ENCODE measurements around the gene PALLD. TPM values are rescaled to one million over a fixed set of nuclear protein-coding genes. Genes with fewer than 3 reads are reported as not detected.

Gene PALLD
- total RNA-seq, 2 donors from 2014 or later = 649 to 791 TPM

DNA sequence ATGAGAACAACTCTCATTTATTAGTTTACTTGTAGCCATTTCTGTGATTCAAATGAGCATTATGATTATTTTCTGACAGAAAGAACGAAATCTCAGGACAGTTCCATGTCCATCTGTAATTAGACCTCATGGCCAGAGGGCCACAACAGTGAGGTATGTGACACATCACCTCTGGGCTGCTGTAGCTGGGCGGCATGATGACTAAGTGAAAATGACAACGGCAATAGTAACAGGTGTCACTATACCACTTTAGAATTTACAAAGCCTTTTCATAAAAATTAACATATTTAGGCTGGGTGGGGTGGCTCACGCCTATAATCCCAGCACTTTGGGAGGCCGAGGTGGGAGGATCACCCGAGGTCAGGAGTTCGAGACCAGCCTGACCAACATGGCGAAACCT, 260.6 kb downstream of the PALLD start:
- DNase-seq (ENCODE audit: low spot score) = no peak
- intact Hi-C loops (cut with DNase I) = no loop called here

DNA sequence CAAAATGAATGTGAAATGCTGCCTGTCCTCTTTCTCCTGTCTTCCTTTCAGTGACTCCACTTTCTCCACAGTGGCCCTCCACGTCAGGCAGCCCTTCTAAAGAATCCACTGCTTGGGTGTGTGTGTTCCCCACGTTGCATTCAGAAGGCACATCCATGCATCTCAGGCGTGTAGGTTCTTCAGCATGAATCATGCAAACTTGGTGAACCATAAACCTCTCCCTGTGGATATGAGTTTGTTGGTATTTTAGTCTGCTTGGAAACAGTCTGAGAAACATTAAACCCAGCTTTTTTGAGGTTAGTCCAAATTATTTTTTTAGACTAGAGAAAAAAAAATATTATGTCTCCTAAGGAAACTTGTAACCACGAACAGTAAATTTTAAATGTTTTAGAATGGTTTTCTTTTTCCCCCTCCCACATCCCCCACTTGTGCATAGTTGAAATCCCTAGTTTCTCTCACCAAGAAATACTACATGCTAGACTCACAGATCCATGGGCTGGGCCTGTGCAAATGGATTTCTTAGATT, 261.6 kb downstream of the PALLD start:
- DNase-seq (ENCODE audit: low spot score) = no peak
- intact Hi-C loops (cut with DNase I) = loop anchor here in 1 of 2 donors (1.0 kb wide), 1 partner anchor 49 kb away; no protein-coding TSS in a partner anchor

DNA sequence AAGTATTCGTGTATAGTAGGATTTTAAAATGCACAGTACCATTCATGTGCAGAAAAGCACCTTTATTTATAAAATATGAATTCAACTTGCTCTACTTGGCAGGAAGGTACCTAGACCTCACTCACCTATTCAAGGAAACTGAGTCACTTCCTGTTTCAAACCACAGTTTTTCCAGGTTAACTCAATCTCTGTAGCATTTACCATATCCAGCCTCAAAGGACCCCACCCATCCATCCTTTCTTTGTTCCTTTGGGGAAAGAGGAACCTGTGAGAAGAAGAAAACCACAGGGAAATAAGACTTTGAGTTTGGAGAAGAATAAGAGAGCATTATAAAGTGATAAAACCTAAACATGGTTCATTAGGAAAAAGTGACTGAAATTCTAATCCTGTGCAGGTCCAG, 262.5 kb downstream of the PALLD start:
- DNase-seq (ENCODE audit: low spot score) = no peak
- intact Hi-C loops (cut with DNase I) = no loop called here

DNA sequence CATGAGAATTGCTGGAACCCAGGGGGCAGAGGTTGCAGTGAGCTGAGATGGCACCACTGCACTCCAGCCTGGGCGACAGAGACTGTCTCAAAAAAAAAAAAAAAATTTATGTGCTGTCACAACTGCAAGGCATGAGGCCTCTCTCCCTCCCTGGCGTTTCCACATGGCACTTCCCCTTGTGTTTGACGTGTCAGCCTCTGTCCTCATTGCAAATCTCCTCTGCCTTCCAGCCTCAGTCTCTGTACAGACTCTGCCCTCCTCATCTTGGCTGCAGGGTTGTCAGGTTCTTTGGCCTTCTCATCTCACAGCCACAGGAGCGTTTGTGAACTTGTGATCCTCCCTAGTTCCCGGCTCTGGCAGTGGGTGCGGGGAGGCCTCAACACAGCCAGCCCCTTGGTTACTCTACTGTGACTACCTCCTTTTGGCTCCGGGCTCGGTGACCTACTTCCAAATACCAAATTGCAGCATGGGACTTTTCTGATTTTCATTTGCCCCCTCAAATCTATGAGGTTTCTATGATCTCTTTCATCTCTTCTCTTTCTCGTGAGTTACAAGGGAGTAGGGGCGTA, 263.2 kb downstream of the PALLD start:
- no peak for DNase-seq (ENCODE audit: low spot score)
- intact Hi-C loops (cut with DNase I) = loop anchor here in 1 of 2 donors (10.0 kb wide), 2 partner anchors 45 to 55 kb away; no protein-coding TSS in a partner anchor

DNA sequence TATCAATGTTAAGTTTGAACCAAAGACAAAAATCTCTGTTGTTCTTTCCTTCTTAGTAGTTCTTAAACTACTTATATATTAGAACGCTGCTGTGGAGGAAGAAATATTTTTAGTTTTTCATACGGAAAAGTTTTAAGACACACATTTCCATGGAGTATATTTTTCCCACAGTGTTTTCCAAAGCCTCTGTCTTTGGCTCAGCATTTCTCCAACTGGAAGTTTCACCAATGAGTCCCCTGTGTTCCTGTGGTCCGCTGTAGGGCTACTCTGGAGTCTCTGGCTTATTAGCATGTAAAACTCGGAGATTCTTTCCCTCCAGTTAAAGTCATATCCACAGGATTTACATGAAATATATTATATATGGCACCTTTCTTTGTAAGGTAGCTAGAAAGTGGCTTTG, 264.2 kb downstream of the PALLD start:
- no peak for DNase-seq (ENCODE audit: low spot score)
- intact Hi-C loops (cut with DNase I) = loop anchor here in 1 of 2 donors (10.0 kb wide), 2 partner anchors 46 to 54 kb away; no protein-coding TSS in a partner anchor

DNA sequence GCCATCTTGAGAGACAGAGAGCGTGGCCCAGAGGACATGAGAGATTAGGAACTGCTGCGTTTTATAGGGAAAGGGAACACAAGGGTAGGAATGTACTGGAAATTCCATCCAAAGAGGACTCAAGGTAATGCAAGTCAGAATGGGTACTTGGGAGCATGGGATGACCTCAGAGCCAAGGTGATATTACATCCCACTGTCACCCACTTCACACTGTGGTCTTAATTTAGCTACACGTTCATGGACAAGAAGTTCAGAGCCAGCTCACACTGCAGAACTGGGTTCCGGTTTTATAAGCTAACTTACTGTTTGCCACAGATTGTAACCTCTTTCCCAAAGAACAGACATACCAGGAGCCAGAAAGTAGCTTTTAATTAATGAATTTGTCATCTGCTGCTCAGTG, 268.5 kb downstream of the PALLD start:
- intact Hi-C loops (cut with DNase I) = loop anchor here in 1 of 2 donors (10.0 kb wide), 2 partner anchors 49 to 51 kb away; no protein-coding TSS in a partner anchor
- DNase-seq (ENCODE audit: low spot score) = no peak

DNA sequence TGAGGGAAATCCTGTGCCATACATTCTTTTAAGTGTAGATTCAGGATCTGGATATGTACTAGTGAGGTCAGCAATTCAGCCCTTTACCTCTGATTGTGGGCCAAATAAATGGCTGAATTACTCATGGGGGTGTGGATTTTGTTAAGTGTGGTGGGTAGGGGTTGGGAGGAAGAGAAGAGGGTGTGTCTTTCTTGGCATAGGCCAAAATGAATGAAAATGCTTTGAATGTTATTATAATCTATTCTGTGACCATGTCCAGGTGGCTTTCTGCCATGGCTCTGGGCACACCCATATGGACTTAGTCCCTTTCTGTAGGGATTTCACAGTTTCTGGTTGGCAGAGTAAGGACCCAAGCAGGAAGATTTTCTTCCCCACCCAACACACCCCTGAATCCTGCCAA, 268.9 kb downstream of the PALLD start:
- intact Hi-C loops (cut with DNase I) = loop anchor here in 1 of 2 donors (10.0 kb wide), 2 partner anchors 49 to 51 kb away; no protein-coding TSS in a partner anchor
- DNase-seq (ENCODE audit: low spot score) = no peak

DNA sequence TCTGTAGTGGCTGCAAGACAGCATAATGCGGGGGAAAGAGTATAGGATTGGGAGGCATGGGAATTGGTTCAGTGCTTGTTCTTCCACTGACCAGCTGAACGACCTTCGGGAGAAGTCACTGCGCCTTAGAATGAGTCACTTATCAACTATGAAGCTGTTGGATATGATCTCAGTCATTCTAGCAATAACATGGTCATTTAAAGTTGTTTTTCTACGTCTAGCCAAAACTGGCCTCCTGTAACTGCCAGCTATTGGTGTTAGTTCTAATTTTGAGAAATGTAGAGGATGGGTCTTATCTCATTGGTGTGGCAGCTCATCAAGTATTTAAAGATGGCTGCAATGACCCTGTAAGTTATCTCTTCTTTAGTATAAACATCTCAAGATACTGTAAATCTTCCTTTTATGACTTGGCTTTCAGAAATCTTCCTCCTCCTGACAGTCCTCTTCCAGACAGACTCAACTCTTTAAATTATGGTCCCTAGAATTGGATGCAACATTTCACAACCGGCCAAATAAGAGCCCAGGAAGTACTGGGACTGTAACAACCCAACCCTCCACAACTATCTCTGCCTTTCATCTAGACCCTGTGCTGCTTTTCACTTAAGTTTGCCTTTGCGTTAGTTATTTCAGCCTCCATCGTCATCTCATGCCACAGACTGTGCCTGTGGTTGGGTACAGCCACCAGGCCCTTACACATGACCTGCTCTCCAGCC, 269.9 kb downstream of the PALLD start:
- intact Hi-C loops (cut with DNase I) = loop anchor here in 1 of 2 donors (10.0 kb wide), 2 partner anchors 48 to 52 kb away; no protein-coding TSS in a partner anchor
- no peak for DNase-seq (ENCODE audit: low spot score)

DNA sequence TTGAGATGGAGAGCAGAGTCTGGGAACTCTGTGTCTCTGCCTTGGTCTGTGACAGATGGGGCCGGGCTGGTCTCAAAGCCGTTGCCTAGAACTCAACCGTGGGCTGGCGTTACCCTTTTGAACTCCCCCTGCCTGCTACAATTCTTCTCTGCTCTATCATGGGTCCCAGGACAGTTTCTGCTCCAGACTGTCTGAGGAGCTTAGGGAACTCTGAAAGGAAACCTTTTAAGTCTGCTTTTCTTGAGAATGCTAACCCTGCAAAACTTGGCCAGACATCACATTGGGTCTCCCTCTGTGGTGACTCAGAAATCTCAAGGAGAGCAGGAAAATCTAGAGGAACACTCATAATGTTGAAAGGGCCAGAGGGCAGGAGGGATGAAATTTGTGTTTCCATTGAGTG, 272.6 kb downstream of the PALLD start:
- intact Hi-C loops (cut with DNase I) = loop anchor here in 1 of 2 donors (10.0 kb wide), 2 partner anchors 45 to 55 kb away; no protein-coding TSS in a partner anchor
- DNase-seq (ENCODE audit: low spot score) = no peak

DNA sequence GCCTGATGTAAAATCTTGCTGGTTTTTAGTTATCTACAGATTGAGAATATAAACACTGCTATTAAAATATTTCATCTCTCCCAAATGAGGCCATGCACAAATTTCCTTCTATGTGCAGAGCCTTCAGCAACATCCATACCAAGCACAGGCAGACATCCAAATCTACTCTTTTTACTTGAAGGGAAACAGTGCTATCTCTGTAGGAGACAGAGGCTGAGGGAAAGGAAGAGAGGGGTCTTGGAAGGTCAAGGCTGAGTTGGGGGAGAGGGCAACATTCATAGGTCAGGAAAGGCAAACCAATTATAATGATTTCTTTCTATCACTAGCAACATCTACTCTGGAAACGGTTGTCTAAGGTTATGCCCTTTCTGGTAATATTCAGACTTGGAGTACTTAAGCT, 273.0 kb downstream of the PALLD start:
- intact Hi-C loops (cut with DNase I) = loop anchor here in 1 of 2 donors (10.0 kb wide), 2 partner anchors 45 to 55 kb away; no protein-coding TSS in a partner anchor
- no peak for DNase-seq (ENCODE audit: low spot score)

DNA sequence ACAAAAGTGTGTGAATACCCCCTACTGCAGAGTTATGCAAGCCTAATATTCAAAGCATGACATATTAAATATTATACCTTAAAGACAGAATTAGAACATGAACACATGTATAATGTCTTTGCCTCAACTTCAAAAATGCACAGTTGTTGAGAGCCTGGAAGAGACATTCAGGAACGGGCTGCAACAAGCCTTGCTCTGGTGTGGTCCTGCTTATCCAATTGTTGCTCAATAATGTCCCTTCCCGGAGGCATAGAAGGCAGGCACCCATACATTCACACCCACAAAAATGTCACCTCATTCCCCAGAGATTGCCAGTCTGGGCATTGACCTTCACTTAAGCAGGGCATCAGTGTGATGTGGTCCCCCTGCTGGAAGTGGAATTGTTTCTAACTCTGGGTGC, 274.4 kb downstream of the PALLD start:
- intact Hi-C loops (cut with DNase I) = loop anchor here in 1 of 2 donors (1.0 kb wide), 1 partner anchor 22 kb away; no protein-coding TSS in a partner anchor
- DNase-seq (ENCODE audit: low spot score) = no peak

DNA sequence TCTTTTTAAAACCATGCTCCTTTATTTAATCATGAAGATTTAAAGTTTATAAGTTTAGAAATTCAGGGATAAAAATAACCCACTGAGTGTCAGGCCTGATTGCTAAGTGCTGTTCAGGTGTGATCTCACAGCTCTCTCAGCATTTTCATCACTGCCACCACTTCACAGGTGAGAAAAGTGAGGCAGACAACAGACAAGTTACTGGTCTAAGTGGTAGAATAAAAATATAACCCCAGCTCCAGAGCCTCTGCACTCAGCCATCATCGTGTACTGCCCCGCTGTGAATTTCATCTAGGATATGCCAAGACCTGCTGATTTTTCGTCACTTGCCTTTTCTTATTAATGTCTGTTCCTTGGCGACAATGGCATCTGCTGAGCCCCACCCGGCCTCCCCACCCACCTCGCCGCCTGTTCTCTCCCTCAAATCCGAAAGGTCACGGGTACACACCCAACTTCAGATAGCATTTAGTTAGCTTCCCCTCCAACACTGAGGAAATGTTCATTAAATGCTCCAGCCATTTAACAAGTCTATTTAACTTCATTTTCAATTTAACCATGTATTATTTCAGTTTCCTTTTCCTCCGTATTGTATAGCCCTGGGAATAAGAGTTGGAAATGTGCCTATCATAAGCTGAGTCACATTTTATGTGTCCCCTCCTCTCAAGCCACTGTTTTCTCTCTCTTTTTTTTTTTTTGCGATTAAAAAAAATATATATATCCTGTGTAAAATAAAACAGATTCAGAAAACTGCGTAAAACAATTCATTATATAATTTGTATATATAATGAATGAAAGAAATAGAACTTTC, 276.7 kb downstream of the PALLD start:
- no peak for DNase-seq (ENCODE audit: low spot score)
- intact Hi-C loops (cut with DNase I) = no loop called here

DNA sequence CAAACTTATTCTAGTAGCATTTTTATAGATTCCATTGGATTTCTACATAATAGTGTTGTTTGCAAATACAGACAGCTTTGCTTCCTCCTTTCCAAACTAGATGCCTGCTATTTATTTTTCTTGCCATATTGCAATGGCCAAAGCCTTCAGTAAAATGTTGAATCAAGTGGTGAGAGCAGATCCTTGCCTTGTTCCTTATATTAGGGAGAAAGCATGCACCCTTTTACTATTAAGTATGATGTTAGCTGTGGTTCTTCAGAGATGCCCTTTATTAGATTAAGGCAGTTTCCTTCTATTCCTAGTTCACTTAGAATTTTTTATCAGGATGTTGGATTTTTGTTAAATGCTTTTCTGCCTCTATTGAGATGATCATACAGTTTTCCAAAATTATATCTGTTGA, 279.5 kb downstream of the PALLD start:
- DNase-seq (ENCODE audit: low spot score) = no peak
- intact Hi-C loops (cut with DNase I) = no loop called here

DNA sequence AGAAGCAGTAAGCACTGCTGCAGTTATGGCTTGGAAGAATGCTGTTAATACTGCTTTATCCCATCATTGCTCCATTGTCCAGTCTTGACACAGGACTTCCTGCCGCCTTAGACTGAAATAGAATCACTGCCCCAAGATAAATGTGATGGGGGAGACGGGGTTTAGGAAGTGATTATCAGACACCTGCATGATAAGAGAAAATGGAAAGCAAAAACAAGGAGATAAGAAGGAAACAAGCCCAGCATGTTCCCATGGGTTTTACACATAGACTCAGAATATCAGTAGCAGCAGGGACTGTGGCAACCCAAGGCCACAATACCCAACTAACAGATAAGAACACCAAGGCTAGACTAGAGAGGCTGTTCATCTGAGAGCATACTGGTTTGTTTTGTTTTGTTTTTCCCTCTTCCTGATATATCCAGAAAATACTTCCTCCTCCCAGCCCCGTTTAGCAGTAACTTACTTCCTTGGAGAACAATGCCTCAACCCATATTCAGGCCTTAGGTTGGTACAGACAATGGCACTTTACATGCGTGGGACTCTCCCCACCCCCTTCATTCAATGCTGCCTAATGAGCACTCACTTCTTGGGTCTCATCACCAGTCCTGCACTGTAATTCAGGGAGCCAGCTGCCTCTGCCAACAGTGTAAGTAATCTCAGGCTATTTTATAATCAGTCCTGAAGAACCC, 280.6 kb downstream of the PALLD start:
- intact Hi-C loops (cut with DNase I) = no loop called here
- no peak for DNase-seq (ENCODE audit: low spot score)

DNA sequence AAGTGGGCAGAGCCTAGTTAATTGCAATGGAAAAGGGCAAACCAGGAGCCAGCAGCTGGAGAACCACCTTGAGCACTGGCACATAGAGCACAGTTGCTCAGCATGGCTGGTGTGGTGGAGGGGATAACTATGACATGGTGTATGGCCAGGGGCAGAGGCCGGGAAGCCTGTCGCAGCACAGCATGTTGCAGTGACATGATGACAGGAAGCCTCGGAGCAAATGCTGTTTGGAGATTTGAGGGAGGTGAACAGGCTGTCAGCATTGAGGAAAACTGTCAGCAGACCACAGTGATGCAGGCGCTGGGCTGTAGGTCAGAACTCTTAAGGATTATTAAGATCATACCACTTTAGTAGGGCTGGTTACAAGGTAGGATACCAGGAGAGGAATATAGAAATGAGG, 284.5 kb downstream of the PALLD start:
- no peak for DNase-seq (ENCODE audit: low spot score)
- intact Hi-C loops (cut with DNase I) = no loop called here

DNA sequence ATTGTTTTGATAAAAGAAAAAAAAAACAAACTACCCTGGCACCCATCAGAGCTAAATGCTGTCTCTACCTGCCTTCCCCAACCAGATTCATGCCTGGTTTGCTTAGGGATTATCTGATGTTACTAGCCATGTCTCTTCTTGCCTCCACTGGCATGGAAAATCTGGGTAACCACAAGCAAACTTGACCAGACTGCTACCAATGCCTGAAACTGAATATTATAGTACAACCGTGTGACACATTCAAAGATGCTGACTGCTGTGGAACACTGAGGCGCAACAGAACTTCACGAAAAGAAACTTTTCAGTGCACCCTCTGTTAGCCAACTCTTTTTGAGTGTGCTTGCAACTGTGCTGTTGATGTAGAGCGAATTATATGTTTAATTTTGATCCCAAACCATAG, 285.1 kb downstream of the PALLD start:
- no peak for DNase-seq (ENCODE audit: low spot score)
- intact Hi-C loops (cut with DNase I) = no loop called here

DNA sequence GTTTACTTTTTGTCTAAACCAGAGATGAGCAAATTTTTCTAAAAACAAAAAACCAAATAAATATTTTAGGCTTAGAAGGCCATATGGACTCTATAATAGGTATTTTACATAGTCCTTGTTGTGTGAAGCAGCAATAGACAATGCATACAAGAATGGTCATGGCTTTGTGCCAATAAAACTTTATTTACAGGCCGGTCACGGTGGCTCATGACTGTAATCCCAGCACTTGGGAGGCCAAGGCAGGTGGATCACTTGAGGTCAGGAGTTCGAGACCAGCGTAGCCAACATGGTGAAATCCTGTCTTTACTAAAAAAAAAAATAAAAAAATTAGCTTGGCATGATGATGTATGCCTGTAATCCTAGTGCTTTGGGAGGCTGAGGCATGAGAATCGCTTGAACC, 285.6 kb downstream of the PALLD start:
- intact Hi-C loops (cut with DNase I) = no loop called here
- no peak for DNase-seq (ENCODE audit: low spot score)

DNA sequence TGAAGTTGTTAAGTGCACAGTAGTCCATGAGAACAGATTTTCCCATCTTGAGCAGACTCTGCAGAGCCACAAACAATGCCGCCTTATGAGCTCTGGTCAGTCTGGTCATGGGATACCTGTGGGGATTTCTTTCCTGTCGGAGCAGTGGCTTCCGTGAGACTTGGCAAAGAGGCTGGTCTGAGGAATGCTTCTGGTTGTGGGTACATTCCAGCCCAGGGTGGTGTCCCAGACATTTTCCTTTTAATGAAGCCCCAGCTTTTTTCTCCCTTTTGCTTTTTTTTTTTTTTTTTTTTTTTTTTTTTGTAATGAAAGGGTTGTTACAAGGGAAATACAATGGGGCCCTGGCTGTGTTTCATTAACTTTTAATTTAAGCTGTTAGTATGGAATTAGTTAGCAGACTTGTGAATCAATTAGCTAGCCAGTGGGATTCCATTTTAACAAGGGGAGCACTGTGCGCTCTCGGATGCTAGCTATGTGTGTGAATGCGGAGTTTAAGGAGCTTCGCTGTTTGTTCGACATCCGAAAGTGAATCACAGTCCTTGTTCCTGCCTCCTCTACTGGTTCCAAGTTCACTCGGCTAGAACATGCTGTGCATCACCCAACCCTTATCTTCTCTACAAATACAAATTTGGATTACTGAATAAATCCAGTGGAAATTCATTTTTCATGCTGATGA, 288.1 kb downstream of the PALLD start:
- intact Hi-C loops (cut with DNase I) = no loop called here
- no peak for DNase-seq (ENCODE audit: low spot score)

Measured in posterior vena cava (tissue), 2 donors.